HG02642 (cell line): ENCODE data around the gene NLRP12.
"Not testable (repeated sequence)": the region's sequence is repeated elsewhere in the genome, so short reads cannot be mapped to it uniquely, and the experiment has no call there.

Source experiments
- ATAC-seq: cut with Tn5 transposase; IDR thresholded peaks from one replicate; pipeline ENCODE4 v1.9.1; 2021; ENCODE audit warnings: mild to moderate bottlenecking; ENCODE audit not compliant: unreplicated experiment, poor library complexity

NLRP12 gene

GRCh38 chr19:53824134-53824611, at the start of gene NLRP12:
TSS of gene NLRP12 (minus strand) at chr19:53824314. CDS start at chr19:53824174, 140 bp downstream.
- ATAC-seq: no peak

GRCh38 chr19:53872762-53873161, 48.6 kb upstream of the NLRP12 start:
- ATAC-seq: no peak

GRCh38 chr19:53871454-53871853, 47.3 kb upstream of the NLRP12 start:
- ATAC-seq: no peak

- no peak for ATAC-seq
These were observed 46.4 kb upstream of the NLRP12 start for GRCh38 chr19:53870485-53870844.

GRCh38 chr19:53869805-53870484, 45.8 kb upstream of the NLRP12 start:
- not testable (repeated sequence) for ATAC-seq

GRCh38 chr19:53868892-53869804, 45.0 kb upstream of the NLRP12 start:
- ATAC-seq: peak; percentile 37

- no peak for ATAC-seq
These were observed 44.2 kb upstream of the NLRP12 start for GRCh38 chr19:53868091-53868891.

- ATAC-seq: peak; percentile 77
These were observed 43.3 kb upstream of the NLRP12 start, which contains the start of gene MYADM for GRCh38 chr19:53867225-53868090. TSS of gene MYADM (plus strand) at chr19:53867883. CDS start at chr19:53873530, 5,647 bp downstream.

GRCh38 chr19:53866865-53867224, 42.7 kb upstream of the NLRP12 start:
- no peak for ATAC-seq

- no peak for ATAC-seq
These were observed 42.1 kb upstream of the NLRP12 start for GRCh38 chr19:53865918-53866864.

GRCh38 chr19:53865523-53865917, 41.4 kb upstream of the NLRP12 start:
- no peak for ATAC-seq

- no peak for ATAC-seq
These were observed 40.3 kb upstream of the NLRP12 start for GRCh38 chr19:53864308-53864836.

- peak; percentile 54 for ATAC-seq
These were observed 29.6 kb upstream of the NLRP12 start for GRCh38 chr19:53853707-53854106.

- no peak for ATAC-seq
These were observed 25.1 kb upstream of the NLRP12 start for GRCh38 chr19:53849237-53849676.

GRCh38 chr19:53847555-53847954, 23.4 kb upstream of the NLRP12 start:
- ATAC-seq: no peak

- ATAC-seq: no peak
These were observed 20.7 kb upstream of the NLRP12 start for GRCh38 chr19:53844849-53845246.

- ATAC-seq: not testable (repeated sequence)
These were observed 16.8 kb upstream of the NLRP12 start for GRCh38 chr19:53840914-53841313.

- not testable (repeated sequence) for ATAC-seq
These were observed 16.1 kb upstream of the NLRP12 start for GRCh38 chr19:53840241-53840640.
